Activated CD8-positive, alpha-beta memory T cell treated with anti-CD3 and anti-CD28 coated beads, Interleukin-2, amount 50 U/mL, for 24 hours (primary cell): Measurements from ENCODE around the gene IL36RN.
"Not testable (repeated sequence)": the region's sequence is repeated elsewhere in the genome, so short reads cannot be mapped to it uniquely, and the experiment has no call there.

Source experiments
- DNase-seq: peaks from one replicate; pipeline ENCODE4 v3.0.0-alpha.2; 2020; ENCODE audit errors: extremely low read depth

Gene IL36RN

DNA sequence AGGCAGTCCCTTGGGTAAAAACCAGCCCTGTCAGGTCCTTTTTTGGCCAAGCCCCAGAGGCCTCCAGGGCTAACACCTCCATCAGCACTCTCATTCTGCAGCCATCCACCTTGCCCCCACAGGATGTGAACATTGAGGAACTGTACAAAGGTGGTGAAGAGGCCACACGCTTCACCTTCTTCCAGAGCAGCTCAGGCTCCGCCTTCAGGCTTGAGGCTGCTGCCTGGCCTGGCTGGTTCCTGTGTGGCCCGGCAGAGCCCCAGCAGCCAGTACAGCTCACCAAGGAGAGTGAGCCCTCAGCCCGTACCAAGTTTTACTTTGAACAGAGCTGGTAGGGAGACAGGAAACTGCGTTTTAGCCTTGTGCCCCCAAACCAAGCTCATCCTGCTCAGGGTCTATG lies 16.0 kb downstream of the IL36RN start:
- DNase-seq, result no peak

DNA sequence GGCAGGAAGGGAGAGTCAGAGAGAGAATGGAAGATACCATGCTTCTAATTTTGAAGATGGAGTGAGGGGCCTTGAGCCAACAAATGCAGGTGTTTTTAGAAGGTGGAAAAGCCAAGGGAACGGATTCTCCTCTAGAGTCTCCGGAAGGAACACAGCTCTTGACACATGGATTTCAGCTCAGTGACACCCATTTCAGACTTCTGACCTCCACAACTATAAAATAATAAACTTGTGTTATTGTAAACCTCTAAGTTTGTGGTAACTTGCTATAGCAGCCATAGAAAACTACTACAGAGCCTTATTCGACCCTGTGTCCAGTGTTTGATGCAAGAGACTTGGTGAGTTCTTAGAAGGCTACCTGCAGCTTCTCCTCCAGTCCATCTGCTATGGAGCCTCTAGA lies 16.6 kb downstream of the IL36RN start:
- DNase-seq, result no peak

DNA sequence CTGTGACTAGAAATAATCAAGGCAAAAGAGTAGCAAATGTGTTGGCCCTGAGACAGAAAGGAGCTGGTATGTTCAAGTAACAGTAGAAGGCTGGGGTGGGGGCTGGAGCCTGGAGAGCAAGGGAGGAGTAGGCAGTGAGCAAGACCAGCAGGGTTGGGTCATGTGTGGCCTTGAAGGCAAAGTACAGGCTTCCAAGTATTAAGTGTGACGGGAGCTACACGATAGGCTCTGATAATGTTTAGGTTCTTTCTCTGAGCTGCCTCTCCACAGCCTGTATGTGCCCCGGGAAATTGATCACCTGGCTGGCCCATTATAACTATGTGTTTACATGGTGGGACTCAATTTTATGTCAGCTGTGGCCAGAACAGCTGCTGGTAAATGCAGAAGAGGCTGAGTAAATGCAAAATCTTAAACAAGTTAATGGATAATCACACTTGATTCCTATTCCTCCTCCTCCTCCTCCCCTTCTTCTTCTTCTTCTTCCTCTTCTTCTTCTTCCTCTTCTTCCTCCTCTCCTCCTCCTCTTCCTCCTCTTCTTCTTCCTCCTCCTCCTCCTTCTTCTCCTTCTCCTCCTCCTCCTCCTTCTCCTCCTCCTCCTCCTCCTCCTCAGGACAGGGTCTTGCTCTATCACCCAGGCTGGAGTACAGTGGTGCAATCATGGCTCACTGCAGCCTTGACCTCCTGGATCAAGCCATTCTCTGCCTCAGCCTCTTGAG lies 18.1 kb downstream of the IL36RN start:
- DNase-seq, result no peak

GRCh38 chr2:113077921-113078320 lies 18.9 kb downstream of the IL36RN start:
- no peak for DNase-seq

DNA sequence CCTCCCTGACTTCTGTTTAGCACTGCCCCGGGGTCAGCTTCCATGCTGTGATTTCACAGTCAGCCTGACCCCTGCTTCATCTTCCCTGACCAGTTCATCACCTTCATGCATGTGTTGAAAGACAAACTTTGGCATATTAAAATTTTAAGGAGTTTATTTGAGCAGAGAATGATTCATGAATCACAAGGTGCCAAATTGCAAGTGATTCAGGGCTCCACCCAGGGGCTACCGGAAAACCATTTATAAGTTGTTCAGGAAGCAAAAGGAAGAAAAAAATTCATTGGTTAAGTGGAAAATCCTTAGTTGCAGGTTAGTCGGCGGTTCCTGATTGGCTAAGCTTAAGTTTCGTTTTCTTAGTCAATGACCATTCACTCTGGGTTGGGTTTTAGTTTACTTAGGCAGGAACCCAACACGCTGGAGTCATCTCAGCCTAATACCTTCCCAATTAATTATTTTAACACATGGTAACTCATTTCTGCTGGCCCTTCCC lies 19.4 kb downstream of the IL36RN start:
- DNase-seq, result no peak

DNA sequence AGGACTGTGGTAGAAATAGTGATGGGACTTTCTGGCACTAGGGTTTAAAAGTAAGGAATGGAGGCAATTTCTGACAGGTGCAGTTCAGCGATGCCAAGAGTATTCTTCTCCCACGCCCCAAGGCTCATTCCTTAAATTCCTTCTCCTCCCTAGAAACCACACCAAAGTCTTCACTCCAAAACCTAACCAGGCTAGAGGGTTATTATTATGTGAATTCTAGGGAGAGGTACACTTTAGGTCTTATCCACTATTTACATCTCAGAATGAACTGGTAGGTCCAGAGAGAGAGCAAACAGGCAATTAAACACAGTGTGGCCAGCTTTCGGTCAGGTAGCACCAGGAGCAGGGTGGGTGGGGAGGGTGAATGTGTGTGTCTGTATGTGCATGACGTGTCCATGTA lies 20.1 kb downstream of the IL36RN start:
- no peak for DNase-seq

GRCh38 chr2:113080134-113080533 lies 21.1 kb downstream of the IL36RN start:
- DNase-seq, result no peak

- DNase-seq, result no peak
Measured at GRCh38 chr2:113081488-113082210, 22.7 kb downstream of the IL36RN start.

DNA sequence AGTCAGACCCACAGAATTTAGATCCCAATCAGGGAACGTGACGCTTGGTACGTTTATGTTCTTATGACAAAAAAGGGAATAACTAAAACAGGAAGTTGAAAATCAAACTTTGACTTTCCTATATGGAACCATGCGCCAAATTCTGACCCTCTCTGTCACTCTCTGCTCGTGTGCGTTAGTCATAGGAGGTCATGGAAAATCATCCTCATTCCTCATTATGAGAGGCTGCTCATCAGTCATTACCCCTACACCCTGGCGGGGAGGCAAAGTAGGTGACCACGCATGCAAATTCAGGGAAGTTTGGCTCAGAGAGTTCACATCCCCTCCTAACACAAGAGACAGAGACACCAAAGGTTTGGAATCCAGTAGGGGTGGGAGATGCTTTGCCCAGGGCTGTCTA lies 24.3 kb downstream of the IL36RN start:
- DNase-seq, result no peak

GRCh38 chr2:113084249-113085000 lies 25.4 kb downstream of the IL36RN start:
- no peak for DNase-seq

- no peak for DNase-seq
Measured at GRCh38 chr2:113085542-113085941, 26.5 kb downstream of the IL36RN start.

- DNase-seq, result no peak
Measured at GRCh38 chr2:113088213-113088992, 29.4 kb downstream of the IL36RN start.

- no peak for DNase-seq
Measured at GRCh38 chr2:113089916-113090315, 30.9 kb downstream of the IL36RN start.

DNA sequence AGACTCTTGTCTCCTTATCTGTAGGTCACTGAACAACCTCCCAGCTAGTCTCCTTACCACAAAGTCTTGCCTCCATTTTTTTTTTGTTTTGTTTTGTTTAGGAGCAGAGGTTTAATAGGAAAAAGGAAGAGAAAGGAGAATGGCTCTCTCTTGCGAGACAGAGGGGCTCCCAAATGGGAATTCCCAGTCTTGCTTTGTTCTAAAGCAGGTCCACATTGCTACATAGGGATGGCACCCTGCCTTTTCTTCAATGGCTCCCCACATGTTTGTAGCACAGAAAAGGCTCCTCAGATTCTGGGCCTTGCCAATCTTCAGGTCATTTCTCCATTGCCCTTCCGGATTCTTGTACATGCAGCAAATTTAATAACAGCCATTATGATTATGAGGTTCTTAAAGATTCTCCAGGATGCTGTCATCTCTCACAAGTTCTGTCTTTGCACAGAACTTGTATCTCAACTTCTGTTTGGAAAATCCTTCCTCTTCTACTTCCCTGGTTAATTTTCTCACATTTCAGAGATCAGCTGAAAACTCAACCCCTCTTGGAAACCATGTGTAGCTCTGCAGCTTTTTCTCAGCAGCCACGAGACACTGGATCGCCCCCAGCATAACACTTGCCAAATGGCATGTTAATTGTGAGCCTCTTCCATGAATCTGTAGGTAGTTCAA lies 32.4 kb downstream of the IL36RN start:
- no peak for DNase-seq

DNA sequence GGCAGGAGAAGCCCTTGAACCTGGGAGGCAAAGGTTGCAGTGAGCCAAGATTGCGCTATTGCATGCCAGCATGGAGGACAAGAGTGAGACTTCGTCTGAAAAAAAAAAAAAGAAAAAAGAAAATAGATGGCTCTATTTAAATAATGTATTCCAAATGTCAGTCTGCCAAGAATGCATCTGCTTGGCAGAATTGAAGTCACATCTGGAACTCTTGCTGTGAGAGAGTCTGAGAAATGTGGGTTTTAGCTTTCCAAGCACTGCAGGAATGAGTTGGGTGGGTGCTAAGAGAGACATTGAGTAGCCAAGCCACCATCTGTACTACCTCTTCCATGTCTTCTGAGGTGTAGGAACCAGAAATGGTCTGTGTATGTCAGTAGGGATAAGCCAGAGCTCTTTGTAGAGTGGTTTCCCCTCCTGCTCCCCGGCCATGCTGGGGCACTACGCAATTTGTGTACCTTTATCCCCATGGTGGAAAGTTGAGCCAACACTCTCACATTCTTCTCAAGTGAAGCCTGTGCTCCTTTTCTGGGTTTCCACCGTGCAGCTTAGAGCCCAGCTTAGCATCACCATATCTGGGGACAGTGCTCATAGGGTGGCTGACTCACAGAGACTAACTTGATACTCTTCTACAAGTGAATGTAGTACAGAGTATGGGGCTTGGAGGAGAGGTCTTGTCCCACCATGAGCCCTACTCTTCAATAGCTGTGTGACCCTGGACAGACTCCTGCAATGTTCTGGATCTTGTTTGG lies 34.0 kb downstream of the IL36RN start:
- DNase-seq, result no peak

DNA sequence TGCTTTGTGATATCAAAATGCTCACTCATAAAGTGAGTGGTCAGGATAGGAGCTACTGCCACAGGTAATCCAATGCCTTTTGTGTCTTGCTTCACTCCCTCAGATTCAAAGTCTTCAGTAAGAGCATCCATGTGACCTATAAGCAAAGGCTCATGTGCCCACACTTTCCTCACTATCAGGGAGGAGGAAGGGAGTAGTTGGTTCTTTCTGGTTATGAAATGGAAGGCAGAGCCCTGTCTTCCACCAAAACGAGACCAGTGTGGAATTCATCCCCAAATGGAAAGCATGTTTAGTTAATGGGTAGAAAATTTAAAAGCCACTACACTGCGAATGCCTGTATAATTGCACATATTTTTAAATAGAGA lies 34.6 kb downstream of the IL36RN start:
- no peak for DNase-seq

DNA sequence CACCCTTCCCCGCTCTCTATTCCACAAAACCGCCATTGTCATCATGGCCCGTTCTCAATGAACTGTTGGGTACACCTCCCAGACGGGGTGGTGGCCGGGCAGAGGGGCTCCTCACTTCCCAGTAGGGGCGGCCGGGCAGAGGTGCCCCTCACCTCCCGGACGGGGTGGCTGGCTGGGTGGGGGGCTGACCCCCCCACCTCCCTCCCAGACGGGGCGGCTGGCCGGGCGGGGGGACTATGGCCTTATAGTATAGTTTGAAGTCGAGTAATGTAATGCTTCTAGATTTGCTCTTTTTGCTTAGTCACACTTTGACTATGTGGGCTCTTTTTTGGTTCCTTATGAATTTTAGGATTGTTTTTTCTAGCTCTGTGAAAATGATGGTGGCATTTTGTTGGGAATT lies 37.3 kb downstream of the IL36RN start:
- not testable (repeated sequence) for DNase-seq

- not testable (repeated sequence) for DNase-seq
Measured at GRCh38 chr2:113096842-113097618, 38.0 kb downstream of the IL36RN start.

GRCh38 chr2:113098041-113098440 lies 39.0 kb downstream of the IL36RN start:
- DNase-seq, result no peak

GRCh38 chr2:113098532-113098931 lies 39.5 kb downstream of the IL36RN start:
- DNase-seq, result no peak
